HG03378 (cell line): ENCODE data around the gene AFF3.
"Not testable (repeated sequence)": the region's sequence is repeated elsewhere in the genome, so short reads cannot be mapped to it uniquely, and the experiment has no call there.

Source experiments
- ATAC-seq: cut with Tn5 transposase; IDR thresholded peaks from one replicate; pipeline ENCODE4 v1.9.1; 2021; ENCODE audit warnings: mild to moderate bottlenecking, moderate library complexity; ENCODE audit not compliant: unreplicated experiment

AFF3 gene

DNA sequence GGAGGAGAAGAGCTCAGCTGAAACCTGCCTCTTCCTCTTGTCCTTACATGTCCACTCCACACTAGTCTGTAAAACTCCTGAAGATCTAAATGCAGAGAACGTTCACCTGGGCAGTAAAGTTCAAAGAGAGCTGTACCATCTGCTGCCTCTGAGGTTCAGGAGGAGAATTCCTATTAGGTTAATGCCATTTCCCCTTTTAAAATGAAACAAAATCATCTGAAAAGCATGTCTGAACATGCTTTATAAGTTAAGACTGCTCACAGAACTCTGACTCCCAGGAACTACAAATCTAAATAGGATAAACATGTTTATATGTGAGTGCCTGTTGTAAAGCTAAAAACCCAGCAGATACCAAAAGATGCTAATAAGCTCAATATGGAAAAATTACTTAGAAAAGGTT is 164.4 kb downstream of the AFF3 start:
- ATAC-seq = no peak

- ATAC-seq = no peak
Measured at GRCh38 chr2:99975386-99975785, 167.0 kb downstream of the AFF3 start.

DNA sequence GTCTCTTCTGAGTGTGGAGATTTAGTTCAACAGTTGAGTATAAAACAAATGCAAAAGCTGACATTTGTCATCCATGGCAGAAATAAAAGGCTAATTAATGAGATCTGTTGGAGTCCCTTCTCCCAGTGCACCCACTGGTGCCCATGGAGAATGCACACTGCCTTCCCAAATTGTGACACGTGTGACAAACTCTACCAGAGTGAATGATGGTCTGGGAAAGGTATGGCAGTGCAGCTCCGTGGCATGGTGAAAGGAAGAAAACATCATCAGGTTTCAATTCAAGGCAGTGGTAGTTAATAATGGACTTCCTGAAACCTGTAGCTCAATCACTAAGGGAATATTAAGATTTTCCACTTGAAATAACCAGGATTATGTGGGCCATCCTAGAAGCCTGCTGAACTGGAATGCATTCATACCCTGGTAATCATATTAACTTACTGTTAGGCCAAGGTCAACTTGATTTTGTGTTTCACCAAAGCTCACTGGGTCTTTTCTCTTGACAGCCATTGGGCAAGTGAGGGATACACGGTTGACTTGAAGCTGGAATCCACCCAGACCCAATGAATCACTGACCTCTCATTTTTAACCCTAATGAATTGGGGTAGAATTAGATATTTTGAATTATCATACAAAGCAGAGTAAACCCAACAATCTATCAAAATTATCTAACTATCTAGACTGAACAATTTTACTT is 167.6 kb downstream of the AFF3 start:
- ATAC-seq = no peak

DNA sequence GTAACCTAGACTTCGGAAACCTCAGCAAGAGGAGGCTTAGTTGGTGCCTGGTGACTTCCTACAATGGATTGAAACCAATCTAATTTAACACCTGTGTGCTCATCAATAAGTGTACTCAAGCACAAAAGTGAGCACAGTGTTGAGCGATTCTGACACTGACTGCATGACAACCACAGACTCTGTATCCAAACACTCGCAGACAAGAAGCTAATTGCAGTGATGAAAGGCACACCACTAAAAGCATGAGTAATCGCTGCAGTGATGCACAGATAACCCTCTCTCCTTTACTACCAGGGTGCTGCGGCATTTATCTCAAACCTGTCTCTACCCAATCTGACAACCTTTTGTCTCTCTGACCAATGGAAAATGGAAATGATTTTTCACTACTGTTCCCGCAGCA is 168.1 kb downstream of the AFF3 start:
- no peak for ATAC-seq

DNA sequence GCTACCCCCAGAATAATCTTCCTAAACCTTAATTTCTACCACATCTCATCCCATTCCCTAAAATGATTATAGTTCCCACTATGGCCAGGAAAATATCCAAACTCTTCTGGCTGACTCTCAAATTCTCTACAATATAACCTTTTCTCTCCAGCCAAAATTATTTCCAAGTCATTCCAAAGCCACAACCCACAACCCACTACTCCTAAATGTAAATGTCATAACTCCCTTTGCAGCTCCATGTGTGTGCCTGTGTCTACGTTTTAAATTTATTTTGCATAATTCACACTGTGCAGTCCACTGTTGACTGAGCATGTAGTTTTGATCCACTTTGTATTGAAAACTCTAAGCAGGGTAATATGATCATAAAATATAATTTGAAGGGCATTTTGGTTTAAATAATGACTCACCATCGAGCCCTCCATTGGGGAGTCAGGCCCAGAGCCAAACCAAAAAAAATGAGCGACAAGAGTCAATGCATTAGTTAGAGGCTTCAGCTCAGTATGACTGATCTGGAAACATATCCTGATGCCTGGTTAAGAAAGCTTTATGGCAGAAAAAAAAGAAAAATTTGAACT is 171.0 kb downstream of the AFF3 start:
- no peak for ATAC-seq

GRCh38 chr2:99970292-99970868 is 172.0 kb downstream of the AFF3 start:
- ATAC-seq = no peak

- no peak for ATAC-seq
Measured at GRCh38 chr2:99961196-99961913, 181.0 kb downstream of the AFF3 start.

DNA sequence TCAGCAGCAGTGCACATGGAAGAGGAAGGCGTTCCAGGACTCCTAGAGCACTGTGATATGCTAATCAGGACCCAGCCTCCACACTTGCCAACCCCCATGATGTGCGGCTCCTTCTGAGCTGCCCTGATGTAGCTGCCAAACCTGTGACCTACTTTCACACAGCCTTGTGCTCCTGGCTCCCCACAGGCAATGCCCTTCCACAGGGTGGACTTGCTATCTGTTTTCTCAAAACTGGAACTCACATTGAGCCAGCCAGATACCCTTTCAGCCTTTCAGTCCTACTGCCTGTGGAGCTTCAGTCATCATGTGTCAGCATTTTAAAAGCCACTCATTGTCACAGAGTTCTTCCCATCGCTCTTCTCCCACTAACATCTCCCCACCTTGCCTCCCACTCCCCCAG is 181.6 kb downstream of the AFF3 start:
- ATAC-seq = no peak

DNA sequence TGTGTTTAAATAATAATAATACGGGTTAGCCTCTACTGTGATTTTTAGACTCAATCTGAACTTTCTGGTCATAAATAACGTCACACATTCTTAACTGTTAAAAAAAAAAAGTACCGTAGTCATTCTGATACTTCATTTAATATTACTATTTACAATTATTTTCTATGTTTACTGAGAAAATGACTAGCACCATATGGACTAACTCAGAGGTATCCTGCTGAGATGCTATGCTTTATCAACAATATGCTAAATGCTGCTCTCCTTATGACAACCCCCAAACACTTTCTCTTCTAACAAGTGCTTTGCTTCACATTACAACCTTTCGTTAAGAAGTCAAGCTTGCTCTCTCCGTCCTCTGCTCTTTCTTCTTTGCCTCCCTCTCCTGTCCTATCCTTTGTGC is 182.1 kb downstream of the AFF3 start:
- ATAC-seq = no peak

DNA sequence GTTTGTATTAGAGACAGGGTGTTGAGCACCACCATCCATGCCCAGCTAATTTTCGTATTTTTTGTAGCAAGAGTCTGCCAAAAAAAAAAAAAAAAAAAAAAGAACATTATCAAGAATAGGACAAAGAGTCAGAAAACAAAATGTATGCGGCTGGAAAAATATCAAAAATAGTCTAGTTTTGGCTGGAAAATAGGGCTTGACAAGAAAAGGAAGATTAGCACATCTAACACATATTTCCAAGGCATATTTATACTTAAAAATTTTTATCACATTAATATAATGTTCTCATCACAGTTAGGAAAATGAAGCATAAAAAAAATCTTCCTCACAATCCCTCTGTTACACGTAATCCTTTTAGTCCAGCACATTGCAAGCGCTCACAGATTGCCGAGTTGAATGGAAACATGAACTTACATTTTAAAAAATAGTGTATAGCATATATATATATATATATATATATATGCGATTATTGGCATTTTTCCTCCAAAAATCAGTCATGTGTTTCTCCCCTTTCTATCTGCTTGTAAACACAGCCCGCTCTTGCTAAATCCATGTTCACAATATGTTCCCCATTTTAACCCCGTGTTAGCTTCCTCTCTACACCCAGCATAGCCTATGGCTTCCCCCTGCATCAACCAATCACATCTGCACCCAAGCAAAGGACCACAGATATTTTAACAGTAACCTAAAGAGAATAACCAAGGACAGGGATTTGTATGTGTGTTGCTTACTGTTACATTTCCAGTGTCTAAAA is 183.0 kb downstream of the AFF3 start:
- ATAC-seq = no peak

DNA sequence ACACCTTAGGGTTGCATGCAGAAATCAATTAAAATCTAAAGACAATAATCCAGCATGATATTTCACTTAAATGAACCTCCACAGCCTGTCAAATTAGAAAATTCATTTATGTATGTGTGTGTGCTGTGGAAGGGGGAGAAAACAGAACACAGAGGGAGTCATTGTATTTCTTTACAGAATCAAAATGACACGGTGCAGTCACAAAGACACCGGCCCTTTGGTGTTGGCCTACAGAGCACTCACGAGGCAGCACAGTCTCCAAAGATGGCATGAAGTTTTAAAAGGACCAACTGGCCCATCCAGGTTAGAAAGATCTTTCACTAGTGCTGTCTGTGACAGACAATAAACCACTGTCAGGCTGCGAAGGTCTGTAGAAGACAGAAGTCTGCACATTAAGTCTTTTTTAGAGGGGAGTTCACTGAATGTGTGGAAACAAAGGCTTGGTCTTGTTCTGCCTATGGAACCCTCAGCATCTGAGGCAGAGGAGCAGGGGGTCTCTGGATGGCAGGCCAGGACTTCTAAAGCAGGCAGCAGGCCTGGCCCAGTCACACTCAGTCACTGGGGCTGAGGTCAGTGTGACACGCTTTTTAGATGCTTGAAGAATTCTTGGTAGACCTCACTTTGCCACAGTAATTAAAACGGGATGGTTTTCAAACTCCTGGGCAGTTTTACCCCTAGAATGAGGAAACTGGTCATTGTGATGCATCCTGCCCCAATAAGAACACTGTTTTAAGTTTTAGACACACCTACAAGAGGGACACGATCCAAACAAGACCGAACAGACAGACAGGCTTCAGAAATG is 184.9 kb downstream of the AFF3 start:
- no peak for ATAC-seq

GRCh38 chr2:99956232-99957030 is 186.0 kb downstream of the AFF3 start:
- ATAC-seq = no peak

GRCh38 chr2:99953750-99954149 is 188.6 kb downstream of the AFF3 start:
- ATAC-seq = no peak

GRCh38 chr2:99949963-99950362 is 192.4 kb downstream of the AFF3 start:
- no peak for ATAC-seq

GRCh38 chr2:99949530-99949929 is 192.9 kb downstream of the AFF3 start:
- ATAC-seq = no peak

DNA sequence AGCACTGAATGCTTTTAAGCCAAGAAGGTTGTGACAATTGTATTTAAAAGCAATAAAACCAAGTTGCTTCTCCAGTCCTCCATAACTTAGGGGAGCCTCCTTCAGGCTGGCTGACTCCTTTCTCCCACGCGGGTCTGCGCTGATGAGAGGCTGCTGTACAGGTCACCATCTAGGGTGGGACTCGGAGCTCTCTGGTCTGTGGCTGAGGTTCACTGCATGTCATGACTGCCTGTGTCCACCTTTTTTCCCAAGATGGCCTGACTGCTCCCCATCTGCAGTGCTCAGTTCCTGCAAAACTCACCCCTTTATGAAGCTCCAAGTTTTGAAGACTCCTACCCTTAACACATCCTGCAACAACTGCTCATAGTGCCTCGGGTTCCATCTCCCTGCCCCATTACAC is 194.4 kb downstream of the AFF3 start:
- ATAC-seq = no peak

DNA sequence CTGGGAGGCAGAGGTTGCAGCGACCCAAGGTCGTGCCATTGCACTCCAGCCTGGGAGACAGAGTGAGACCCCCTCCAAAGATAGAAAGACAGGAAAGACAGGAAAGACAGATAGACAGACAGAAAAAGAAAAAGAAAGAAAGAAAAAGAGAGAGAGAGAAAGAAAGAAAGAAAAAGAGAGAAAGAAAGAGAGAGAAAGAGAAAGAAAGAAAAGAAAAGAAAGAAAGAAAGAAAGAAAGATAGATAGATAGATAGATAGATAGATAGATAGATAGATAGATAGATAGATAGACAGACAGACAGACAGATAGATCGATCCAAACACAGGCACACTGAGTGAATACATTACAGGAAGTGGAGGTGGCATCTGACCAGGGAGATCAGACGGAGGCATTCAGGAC is 195.0 kb downstream of the AFF3 start:
- not testable (repeated sequence) for ATAC-seq

GRCh38 chr2:99944019-99944418 is 198.4 kb downstream of the AFF3 start:
- ATAC-seq = no peak

DNA sequence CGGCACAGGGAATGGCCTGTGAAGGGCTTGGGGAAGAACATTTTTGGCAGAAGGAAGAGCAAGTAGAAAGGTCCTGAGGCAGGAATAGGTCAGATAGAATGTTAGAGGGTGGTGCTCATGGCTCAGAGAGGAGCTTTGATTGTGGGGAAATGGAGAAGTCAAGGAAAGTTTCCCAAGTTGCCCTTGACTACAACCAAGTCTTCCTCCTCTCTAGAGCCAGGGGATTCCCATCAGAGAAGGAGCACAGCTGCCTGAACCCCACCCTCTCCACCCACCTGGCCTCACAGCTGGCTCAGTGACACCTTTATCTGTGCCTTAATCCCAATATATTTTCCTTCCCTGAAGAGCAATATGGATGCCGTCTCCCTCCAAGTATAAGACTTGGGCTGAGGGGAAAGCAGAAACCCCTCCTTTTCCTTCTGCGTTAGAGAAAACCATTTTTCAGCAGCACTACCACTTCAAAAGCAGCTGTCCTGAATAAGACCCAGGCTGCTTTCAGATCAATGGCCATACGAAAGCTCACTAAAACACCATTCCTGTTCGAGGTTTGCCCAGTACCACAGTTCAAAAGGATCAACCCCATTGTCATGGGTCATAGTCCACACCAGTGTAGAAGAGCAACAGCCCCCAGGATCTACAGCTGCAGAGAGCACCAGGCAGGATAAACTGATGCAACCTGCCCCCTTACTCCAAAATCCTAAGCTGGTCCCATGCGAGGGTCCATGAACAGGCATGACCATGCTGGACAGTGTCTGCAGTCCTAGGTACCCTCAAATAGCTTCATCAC is 199.6 kb downstream of the AFF3 start:
- ATAC-seq = no peak
